Activated effector memory CD4-positive, alpha-beta T cell treated with Interleukin-2 at 50 U/mL for 16 hours (primary cell): ENCODE data around the gene GPRC5C.

Experiments
- DNase-seq: peaks from one replicate; pipeline ENCODE4 v3.0.0-alpha.2; 2020

GPRC5C gene

GRCh38 chr17:74407384-74407783 lies 24.5 kb upstream of the GPRC5C start:
- no peak for DNase-seq

DNA sequence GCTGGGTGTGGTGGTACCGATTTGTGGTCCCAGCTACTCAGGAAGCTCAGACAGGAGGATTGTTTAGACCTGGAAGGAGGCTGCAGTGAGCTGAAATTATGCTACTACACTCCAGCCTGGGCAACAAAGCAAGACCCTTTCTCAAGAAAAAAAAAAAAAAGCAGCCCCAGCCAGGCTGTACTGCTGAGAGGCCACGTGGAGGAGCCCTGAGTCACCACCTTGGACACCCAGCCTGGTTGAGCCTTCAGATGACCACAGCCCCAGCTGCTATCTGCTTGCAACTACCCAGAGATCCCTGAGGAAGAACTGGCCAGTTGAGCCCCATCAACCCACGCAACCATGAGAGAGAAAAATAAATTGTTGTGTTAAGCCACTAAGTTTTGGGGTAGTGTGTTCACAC lies 23.6 kb upstream of the GPRC5C start:
- no peak for DNase-seq

GRCh38 chr17:74408815-74409214 lies 23.1 kb upstream of the GPRC5C start:
- DNase-seq: no peak

GRCh38 chr17:74410001-74410443 lies 21.9 kb upstream of the GPRC5C start:
- no peak for DNase-seq

DNA sequence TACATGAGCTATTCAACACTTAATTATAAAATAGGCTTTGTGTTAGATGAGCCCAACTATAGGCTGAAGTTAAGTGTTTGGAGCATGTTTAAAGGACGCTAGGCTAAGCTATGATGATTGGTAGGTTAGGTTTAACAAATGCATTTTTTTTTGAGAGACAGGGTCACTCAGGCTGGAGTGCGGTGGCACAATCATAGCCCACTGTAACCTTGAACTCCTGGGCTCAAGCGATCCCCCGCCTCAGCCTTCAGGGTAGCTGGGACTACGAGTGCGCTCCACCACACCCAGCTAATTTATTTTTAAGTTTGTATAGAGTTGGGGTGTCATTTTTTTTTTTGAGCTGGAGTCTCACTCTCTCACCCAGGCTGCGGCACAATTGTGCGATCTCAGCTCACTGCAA lies 19.3 kb upstream of the GPRC5C start:
- DNase-seq: no peak

DNA sequence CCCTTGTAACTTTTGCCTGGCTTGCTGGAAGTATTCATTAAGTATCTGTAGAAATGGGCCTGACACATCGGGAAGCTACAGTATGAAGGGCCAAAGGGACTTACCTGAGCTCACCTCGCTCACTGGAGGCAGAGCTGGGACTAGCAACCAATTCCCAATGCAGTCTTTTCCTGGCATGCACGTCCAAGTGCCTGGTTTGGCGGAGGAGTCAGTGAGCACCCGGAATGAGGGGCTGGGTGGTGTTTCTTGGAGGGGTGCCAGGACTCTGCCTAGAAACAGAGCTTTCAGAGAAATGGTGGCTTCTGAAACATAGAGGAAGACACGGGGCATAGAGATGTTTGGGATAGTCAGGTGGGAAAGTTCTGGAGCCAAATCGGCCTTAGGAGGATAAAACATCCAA lies 18.4 kb upstream of the GPRC5C start:
- DNase-seq: no peak

- no peak for DNase-seq
Measured at GRCh38 chr17:74414510-74414909, 17.4 kb upstream of the GPRC5C start.

DNA sequence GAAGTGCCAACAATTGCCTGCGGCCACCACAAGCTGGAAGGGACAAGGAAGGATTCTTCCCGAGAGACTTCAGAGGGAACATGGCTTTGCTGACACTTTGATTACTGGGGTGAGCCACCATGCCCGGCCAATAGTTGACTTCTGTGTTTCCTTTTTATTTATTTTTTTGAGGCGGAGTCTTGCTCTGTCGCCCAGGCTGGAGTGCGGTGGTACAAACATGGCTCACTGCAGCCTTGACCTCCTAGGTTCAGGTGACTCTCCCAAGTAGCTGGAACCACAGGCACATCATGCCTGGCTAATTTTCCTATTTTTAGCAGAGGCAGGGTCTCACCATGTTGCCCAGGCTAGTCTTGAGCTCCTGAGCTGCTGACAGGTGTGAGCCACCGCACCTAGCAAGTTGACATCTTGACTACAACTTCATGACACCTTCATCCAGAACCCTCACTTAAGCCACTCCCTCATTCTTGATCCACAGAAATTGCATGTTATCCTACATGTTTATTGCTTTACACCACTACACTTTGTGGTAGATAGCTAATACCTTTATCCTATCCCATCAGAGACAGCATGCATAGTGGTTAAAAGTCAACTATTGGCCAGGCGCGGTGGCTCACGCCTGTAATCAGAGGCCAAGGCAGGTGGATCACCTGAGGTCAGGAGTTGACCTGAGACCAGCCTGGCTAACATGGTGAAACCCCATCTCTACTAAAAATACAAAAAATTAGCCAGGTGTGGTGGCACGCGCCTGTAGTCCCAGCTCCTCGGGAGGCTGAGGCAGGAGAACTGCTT lies 16.1 kb upstream of the GPRC5C start:
- no peak for DNase-seq

DNA sequence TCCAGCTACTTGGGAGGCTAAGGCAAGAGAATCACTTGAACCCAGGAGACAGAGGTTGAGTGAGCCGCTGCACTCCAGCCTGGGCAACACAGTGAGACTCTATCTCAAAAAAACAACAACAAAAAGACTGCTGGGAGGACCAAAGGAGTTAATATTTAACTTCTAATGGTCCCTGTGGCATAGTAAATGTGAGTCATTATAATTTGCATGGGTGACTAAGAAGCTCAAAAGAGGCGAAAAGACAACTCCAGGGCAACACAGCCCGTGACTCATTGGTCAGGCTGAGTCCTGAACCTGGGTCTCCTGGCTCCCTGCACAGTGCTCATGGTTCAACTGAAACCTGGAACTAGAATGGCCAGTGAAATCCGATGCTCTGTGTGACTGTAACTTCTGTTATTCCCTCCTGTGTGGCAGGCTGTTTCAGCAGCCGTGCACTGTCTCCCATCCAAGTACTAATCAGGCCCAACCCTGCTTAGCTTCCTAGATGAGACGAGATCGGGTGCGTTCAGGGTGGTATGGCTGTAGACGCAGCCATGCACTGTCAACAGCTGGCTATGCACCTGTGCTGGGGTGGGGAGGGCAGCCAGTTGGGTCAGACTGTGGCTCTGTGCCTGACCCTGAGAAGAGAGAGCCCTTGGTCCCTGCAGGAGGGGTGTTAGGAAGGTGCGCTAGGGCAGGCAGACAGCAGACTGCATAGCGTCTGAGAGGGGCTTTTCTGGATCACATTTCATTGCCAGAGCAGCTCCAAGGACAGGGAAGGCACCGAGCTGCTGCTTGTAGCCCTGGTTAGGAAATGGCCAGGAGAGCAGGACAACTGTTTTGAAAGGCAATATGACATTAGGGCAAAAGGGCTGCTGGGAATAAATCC lies 14.5 kb upstream of the GPRC5C start:
- no peak for DNase-seq

DNA sequence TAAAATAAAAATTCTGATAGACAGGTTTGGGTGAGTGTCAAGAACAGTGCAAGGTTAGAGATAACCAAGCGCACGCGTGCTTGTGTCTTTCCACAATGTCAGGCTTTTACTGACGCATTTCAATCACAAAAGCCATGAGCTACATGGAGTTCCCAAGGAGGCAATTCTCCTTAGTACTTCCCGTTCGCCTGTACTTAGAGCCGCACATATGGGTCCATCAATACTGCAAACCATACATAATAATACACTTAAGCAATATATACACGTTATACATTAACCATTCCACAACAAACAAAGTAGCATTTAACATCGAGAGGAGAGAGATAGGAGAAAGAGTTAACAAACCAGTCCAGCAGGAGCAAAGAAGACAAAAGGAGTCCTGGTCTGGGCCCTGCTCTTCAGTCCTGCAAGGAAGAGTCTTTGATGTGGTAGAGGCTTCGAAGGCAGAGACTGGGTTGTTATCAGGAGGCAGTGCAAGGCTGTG lies 11.9 kb upstream of the GPRC5C start:
- no peak for DNase-seq

GRCh38 chr17:74424117-74424516 lies 7.8 kb upstream of the GPRC5C start:
- DNase-seq: no peak

DNA sequence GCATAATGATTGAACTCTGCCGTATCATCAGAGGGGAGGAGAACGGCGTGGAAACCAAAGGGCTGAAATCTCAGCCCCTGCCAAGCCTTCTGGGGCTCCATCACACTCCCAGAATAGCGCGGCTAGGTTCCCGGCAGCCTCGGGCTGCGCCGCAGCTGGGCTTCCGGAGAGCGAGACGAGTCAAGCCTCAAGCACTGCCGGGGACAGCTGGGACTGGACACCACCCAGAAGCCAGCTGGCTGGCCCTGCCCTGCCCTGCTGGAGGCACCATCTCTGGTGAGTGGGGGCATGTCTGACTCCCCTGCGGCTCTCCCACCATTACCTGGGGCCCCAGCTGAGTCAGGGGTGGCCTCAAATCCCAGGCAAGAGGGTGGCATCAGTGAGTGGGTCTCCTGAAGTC lies 7.2 kb upstream of the GPRC5C start:
- no peak for DNase-seq

DNA sequence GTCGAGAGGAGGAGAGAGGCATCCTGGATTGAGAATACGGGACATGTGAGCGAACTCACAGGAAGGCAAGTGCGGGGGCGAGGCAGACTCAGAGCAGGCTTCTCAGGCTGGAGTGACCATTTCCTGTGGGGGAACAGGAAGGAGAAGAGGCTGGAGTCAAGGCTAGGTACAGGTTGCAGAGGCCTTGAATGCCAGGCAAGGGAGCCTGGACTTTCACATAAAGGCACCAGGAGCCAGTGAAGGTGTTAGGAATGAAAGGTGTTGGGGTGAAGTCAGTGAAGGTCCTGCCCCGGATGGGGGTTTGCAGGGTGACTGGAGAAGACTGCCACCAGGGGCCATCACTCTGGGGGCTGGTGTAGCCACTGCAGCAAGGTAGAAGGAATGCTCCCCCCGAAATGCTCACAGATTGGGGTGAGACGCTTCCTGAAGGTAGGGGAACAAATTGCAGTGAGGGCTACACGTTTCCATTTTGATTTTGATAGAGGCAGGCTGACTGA lies 5.3 kb upstream of the GPRC5C start:
- no peak for DNase-seq

DNA sequence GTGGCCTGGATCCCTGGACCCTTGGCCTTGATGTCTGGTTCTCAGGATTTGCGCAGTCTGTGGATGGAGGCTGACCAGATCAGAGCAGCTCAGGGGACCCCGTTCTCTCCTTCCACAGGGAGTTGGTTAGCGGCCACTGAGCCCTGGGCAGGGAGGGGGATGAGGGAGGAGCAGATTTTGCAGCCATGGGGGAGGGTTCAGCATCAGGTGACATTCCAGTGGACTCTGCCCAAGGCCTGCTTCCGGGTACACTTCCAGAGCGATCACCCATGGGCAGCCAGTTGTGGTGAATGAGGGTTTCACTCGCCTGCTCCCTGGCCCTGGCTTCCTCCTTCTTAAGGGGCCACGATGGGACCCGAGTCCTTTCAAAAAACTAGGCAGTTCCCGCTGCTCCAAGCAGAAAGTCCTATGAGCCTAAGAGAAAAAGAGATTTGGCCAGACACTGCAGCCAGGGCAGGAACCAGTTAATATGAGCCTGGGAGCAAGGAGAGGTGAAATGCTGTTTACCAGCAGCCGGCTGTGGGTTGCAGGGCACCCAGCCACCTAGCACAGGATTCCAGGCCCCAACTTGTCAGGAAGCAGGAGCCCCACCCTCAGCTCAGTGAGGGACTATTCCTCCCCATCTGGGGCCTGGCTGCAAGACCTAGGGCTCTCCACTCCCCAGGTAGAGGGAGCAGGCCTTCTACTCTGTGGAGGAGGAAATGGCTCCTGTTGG lies 4.7 kb upstream of the GPRC5C start:
- no peak for DNase-seq

- DNase-seq: no peak
Measured at GRCh38 chr17:74427763-74428153, 4.1 kb upstream of the GPRC5C start.

DNA sequence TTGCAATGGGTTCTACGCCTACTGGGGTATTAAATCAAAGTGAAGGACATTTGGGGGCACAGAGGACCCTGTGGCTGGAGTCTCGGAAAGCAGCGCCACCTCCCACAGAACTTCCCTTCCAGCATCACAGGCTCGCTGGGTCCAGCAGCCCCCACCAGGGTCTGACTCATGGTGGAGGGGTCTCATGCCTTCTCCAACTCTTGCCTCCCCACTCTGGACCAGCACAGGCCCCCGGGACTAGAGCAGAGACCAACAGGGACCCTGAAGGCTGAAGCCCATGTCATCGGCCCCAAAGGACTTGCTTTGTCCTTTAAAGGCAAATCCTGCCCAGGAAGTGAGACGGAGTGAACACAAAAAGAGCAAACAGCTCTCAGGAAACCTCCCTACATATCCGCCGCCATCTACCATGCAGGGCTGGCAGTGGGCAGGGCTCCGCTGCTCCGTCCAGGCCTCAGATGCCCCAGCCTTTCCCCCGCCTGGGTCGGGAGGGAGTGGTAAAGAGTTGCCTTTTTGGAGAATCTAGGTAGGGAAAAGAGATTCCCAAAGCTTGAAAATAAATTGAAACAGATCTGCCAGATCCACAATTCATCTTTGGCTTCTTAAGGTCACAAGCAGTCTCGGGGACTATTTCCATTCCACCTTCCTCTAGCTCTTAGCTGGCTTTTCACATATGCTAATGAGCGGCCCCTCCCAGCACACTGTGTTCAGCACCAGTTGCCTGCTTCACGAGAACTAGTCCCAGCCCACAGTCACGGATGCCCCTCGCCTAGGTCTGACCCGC lies 2.1 kb upstream of the GPRC5C start:
- DNase-seq: no peak

GRCh38 chr17:74430385-74430705 lies 1.5 kb upstream of the GPRC5C start:
- no peak for DNase-seq

- no peak for DNase-seq
Measured at GRCh38 chr17:74430706-74431567, 951 bp upstream of the GPRC5C start.

- no peak for DNase-seq
Measured at GRCh38 chr17:74432424-74432690, 469 bp downstream of the GPRC5C start.

DNA sequence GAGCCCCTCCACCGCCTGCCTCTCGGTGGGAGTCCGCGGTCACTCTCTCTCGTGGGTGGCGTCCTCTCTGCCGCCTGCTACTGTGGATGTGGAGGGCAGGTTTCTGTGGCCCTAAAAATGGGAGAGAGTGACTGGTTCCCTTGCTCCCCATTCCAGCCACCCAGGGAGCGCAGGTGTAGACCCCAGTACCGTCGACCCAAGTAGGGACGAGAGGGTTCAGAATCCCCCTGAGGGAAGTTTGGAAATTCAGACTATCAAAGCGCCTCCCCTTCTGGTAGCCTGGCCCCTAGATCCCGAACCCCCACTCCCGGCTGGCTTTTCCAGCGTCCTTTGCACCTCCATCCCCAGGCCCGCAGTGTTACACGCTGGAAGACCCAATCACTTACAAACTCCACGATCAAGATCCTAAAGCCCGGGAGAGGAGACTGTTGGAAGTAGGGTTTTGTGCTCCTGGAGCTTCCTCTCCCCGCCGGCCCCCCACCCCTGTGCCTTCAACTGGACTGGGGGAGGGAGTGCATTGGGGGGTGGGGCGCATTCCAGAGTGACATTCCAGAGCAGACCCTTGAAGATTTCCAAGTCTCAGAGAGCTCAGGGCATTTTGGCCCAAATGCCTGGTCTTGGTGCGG lies 991 bp downstream of the GPRC5C start:
- DNase-seq: no peak

- no peak for DNase-seq
Measured at GRCh38 chr17:74433421-74434121, 1.7 kb downstream of the GPRC5C start.
